Measurements from ENCODE around the gene FOXO3. TPM values are rescaled to one million over a fixed set of nuclear protein-coding genes. Genes with fewer than 3 reads are reported as not detected.

Gene FOXO3
- total RNA-seq, 1 donor from 2014 or later = 60.1 TPM

- Histone ChIP-seq H3K4me1 (peaks cover 38% of the 10 kb centered on the region), H3K9me3 (no peaks in the 10 kb centered on the region), H3K27me3 (ENCODE audit: low read depth) (no peaks in the 10 kb centered on the region), H3K36me3 (peaks cover 10% of the 10 kb centered on the region), H3K27ac (no peak overlapping the region), H3K4me3 (no peak overlapping the region)
- DNase-seq = no peak
- ATAC-seq = peak in 1 of 2 donors; percentile 13
- no peak for TF ChIP-seq CTCF (IDR thresholded peaks at IDR 0.05)
- intact Hi-C loops (cut with DNase I) = no loop called here
These were observed 129.8 kb downstream of the FOXO3 start for GRCh38 chr6:108690326-108691049.

- H3K4me1 ChIP-seq = peaks cover 22% of the 10 kb centered on the region
- no peak for DNase-seq
- intact Hi-C loops (cut with DNase I) = no loop called here
- H3K4me3 ChIP-seq = no peak overlapping the region
- no peak overlapping the region for H3K27ac ChIP-seq
- H3K36me3 ChIP-seq = no peaks in the 10 kb centered on the region
- no peaks in the 10 kb centered on the region for H3K9me3 ChIP-seq
- ATAC-seq = no peak
- H3K27me3 ChIP-seq (ENCODE audit: low read depth) = no peaks in the 10 kb centered on the region
- no peak for TF ChIP-seq CTCF (IDR thresholded peaks at IDR 0.05)
These were observed 132.9 kb downstream of the FOXO3 start for GRCh38 chr6:108693430-108694154.

GRCh38 chr6:108694816-108695215 lies 134.1 kb downstream of the FOXO3 start:
- no peak for TF ChIP-seq CTCF (IDR thresholded peaks at IDR 0.05)
- H3K4me1 ChIP-seq = peaks cover 19% of the 10 kb centered on the region
- intact Hi-C loops (cut with DNase I) = no loop called here
- H3K4me3 ChIP-seq = no peak overlapping the region
- no peaks in the 10 kb centered on the region for H3K36me3 ChIP-seq
- DNase-seq (no peak), ATAC-seq (no peak)
- no peak overlapping the region for H3K27ac ChIP-seq
- H3K9me3 ChIP-seq = no peaks in the 10 kb centered on the region
- H3K27me3 ChIP-seq (ENCODE audit: low read depth) = no peaks in the 10 kb centered on the region

GRCh38 chr6:108697561-108698161 lies 136.9 kb downstream of the FOXO3 start:
- no peak for TF ChIP-seq CTCF (IDR thresholded peaks at IDR 0.05)
- peaks cover 8% of the 10 kb centered on the region for H3K4me1 ChIP-seq
- ATAC-seq (no peak), DNase-seq (no peak)
- intact Hi-C loops (cut with DNase I) = no loop called here
- no peaks in the 10 kb centered on the region for H3K36me3 ChIP-seq
- H3K9me3 ChIP-seq = peaks cover 13% of the 10 kb centered on the region
- no peak overlapping the region for H3K4me3 ChIP-seq
- no peak overlapping the region for H3K27ac ChIP-seq
- no peaks in the 10 kb centered on the region for H3K27me3 ChIP-seq (ENCODE audit: low read depth)

GRCh38 chr6:108698593-108699289 lies 138.0 kb downstream of the FOXO3 start:
- H3K27ac ChIP-seq = no peak overlapping the region
- ATAC-seq (no peak), DNase-seq (no peak)
- peaks cover 8% of the 10 kb centered on the region for H3K4me1 ChIP-seq
- intact Hi-C loops (cut with DNase I) = no loop called here
- H3K36me3 ChIP-seq = no peaks in the 10 kb centered on the region
- H3K27me3 ChIP-seq (ENCODE audit: low read depth) = no peaks in the 10 kb centered on the region
- no peak for TF ChIP-seq CTCF (IDR thresholded peaks at IDR 0.05)
- no peak overlapping the region for H3K4me3 ChIP-seq
- H3K9me3 ChIP-seq = peaks cover 17% of the 10 kb centered on the region

Measured in lower lobe of right lung (tissue), 2 donors.